Epithelial cell of esophagus (primary cell): ENCODE data around the gene ADGRD1.

Source experiments
- DNase-seq: peaks from one replicate; pipeline ENCODE4 v3.0.0; 2010; ENCODE audit warnings: low read depth
- H3K4me3 ChIP-seq: 2 replicates; pipeline ENCODE4 v1.5.1; 2011; ENCODE audit warnings: mild to moderate bottlenecking, low read length, control low read depth
- TF ChIP-seq, protein P1 (sequence below): IDR thresholded peaks from 2 replicates; pipeline ENCODE4 v1.5.1; 2011; ENCODE audit warnings: low read depth, mild to moderate bottlenecking, low read length, control low read depth, inconsistent platforms; ENCODE audit not compliant: insufficient read depth; ENCODE audit errors: missing control alignments

The ADGRD1 gene

DNA sequence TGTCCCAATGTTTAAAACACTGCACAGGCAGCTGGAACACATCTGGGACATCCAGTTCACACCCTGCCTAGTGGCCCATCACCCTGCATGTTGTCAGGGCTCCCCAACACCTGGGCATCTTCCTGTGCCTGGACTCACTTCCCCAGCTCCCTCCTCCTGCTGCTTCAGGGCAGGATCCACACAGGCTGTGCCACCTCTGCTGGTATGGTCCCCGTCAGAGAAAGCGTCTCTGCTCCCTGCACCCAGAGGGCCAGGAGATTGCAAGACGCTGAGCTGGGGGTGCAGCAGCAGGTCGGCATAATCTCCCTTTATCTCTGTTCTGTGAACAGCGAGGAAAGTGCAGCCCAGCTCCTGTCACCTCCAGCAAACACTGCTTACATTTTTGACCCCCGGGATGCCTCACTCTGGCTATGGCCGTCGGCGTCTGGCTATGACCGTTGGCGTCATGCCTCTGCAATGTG, 124.3 kb downstream of the ADGRD1 start:
- DNase-seq: no peak
- no peak overlapping the region for H3K4me3 ChIP-seq
- TF ChIP-seq, protein P1, sequence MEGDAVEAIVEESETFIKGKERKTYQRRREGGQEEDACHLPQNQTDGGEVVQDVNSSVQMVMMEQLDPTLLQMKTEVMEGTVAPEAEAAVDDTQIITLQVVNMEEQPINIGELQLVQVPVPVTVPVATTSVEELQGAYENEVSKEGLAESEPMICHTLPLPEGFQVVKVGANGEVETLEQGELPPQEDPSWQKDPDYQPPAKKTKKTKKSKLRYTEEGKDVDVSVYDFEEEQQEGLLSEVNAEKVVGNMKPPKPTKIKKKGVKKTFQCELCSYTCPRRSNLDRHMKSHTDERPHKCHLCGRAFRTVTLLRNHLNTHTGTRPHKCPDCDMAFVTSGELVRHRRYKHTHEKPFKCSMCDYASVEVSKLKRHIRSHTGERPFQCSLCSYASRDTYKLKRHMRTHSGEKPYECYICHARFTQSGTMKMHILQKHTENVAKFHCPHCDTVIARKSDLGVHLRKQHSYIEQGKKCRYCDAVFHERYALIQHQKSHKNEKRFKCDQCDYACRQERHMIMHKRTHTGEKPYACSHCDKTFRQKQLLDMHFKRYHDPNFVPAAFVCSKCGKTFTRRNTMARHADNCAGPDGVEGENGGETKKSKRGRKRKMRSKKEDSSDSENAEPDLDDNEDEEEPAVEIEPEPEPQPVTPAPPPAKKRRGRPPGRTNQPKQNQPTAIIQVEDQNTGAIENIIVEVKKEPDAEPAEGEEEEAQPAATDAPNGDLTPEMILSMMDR: no peak

DNA sequence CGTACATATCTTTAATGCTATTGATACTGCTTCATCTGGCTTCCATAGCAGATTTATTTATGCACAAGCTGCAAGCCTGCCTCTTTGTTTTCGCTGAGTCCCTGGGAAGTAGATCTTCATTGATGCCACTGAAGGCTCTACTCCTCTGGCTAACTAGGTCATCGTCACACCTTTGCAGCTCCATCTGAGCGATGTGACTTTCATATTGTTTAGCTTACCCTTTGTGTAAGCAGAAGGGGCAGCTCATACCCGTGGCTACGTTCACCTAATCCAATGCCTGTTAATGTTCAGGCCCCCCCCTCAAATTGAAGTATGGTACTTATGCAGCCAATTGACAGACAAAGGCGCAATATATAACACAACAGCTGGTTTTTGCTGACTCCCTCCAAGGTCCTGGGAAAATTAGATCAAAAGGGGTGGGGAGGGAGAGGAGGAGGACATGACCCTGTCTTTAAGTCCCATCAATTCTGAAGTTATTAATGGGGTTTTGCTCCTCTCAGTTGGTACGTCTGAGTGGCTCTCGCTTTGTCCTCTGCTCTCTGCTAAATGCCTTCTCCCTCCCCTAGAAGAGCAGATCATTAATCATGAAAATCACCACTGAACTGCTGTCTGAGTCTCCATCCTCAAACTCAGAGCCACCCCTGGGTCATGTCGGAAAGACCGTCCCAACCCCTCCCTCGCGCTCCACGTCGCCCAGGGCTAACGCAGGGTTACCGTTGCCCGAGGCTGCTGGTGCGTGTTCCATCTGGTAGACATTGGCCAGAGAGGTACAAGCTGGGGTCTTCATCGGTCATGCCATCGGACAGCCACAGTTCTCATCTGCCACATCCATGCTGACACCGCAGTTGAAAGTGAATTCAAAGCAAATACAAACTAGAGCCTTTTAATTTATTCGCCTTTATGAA, 128.8 kb downstream of the ADGRD1 start:
- no peak overlapping the region for H3K4me3 ChIP-seq
- no peak for DNase-seq
- TF ChIP-seq, protein P1: no peak

DNA sequence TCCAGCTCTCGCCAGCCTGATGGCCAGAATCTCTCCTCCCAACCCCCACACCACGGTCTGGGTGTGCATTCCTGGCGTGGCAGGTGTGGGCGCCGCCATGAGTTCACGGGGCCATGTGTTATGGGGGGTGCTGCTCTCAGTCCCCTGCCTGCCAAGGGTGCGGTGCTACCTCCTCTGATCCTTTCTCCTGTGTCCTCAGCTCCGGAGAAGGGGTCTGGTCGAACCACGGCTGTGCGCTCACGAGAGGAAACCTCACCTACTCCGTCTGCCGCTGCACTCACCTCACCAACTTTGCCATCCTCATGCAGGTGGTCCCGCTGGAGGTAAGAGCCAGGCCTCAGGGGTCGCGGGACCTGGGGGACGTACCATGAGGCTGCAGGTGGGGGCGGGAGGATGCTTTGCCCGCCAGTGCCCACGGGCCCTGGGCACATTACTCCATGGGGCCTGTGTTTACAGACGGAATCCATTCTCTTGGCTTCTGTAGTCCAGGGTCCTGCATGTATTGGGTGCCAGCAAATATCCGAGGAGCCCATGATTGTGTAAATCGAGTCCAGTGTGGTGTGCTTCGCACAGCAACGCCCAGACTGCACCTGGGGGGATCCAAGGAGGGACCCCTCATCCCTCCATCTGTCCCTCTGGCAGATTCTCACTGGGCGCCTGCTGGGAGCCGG, 130.8 kb downstream of the ADGRD1 start:
- TF ChIP-seq, protein P1: no peak
- no peak overlapping the region for H3K4me3 ChIP-seq
- DNase-seq: no peak

DNA sequence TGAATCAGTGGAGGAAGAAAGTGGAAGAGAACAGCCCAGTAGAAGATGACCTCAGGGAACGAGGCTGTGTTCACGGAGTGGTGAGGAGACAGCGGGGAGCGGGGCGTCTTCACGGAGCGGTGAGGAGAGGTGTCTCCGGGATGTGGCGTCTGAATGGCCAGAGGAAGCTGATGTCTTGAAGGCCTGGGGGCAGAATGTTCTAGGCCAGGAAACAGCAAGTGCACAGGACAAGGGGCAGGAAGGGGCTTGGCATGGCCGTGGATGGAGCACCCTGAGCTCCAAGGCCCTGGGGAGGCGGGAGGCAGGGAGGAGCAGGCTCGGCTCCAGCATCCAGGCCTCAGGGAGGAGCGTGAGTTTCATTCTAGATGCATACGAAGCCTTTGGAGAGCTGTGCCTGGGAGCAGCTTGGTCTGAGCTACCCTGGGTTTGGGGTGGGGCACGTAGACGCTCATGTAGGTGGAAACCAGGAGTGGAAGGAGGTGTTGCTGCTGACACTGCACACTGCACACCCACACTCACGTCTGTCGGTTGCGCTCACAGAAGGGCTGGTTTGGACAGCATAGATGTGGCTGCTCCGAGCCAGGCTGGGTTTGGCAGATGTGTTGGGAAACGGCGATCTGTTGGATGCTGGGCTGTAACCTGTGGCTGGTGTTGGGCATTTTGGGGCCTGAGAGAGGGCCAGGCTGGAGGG, 131.6 kb downstream of the ADGRD1 start:
- no peak for DNase-seq
- TF ChIP-seq, protein P1: no peak
- H3K4me3 ChIP-seq: no peak overlapping the region

DNA sequence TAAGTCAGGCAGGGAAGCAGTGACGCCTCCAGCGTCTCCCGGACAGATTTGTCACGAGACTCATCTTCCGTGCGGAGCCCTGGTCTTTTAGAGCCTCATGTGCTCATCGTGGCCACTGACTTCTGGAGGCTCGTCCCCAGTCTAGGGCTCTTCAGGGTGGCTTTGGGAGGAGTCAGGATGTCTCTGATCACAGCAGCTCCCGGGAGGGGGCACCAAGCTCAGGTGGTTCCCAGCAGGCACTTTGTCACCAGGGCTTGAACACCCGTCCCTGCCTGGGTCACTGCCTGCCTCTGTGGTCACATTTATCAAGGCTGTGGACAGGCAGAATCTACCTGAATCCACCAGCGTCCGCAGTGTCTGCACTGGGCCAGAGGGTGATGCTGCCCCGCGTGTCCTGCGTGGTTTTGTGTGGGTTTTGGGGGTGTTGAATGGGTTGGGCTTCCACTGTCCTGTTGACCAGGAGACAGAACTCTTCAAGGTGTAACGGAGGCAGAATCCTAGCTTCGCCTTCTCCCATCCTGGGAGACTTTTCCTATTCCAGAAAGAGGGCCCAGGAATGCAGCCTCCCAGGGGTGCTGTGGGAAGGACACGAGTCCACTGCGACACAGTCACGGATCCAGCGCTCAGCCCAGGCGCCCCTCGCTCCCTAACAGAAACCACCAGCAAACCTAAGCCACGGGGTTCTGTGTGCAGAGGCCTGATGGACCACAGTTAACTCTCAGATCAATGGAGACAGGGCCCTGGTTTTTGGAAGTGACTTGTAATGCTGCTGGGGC, 132.3 kb downstream of the ADGRD1 start:
- TF ChIP-seq, protein P1: no peak
- H3K4me3 ChIP-seq: no peak overlapping the region
- DNase-seq: no peak

DNA sequence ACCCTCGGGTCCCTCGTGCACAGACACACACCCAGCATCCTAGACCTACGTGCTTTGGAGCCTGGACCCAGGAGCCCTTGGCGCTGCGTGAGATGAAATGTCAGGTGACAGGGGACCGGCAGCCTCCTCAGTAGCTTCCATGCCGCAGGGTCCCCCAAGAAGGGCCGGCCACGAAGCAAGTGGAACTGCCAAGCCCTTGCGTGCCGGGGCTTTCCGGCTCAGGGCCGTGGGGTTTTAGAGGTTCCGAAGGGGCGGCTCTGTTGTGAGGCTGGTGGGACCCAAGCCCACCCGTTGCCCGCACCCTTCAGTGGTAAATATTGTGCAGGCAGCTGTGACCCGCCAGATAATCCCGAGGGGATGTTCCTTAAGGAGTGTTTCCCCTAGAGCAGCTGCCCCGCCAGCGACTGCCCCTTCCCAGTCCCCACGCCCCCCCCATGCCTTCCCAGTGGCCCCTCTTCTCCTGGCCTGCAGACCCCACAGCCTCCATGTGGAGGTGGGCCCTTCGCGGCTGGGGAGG, 133.7 kb downstream of the ADGRD1 start:
- no peak overlapping the region for H3K4me3 ChIP-seq
- TF ChIP-seq, protein P1: no peak
- no peak for DNase-seq
